ENCODE data around the gene THADA.

THADA gene

DNA sequence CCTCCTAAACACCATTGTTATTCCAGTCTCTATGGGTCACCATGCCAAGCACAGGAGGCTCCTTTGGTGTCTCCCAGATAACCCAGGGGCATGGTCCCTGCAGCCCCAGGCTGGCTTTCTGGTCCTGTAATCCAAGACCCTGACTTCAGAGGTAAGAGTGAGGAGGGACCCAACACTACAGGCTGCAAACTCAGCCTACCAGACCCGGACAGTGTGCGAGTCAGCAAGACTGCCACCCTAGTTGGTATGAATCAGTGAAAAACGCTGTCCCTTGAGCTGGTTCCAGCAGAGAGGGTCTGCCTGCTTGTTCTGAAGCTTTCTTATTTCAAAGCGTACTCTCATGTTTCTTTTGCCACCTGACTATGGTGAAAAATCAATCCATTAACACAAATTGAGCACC is 321.8 kb downstream of the THADA start:
- H3K4me3 ChIP-seq (ENCODE audit: low read length): no peak overlapping the region
- TF ChIP-seq CTCF (conservative IDR thresholded peaks at IDR 0.05; ENCODE audit: low read depth, low read length): no peak
- no peak for DNase-seq (ENCODE audit: low read depth)

DNA sequence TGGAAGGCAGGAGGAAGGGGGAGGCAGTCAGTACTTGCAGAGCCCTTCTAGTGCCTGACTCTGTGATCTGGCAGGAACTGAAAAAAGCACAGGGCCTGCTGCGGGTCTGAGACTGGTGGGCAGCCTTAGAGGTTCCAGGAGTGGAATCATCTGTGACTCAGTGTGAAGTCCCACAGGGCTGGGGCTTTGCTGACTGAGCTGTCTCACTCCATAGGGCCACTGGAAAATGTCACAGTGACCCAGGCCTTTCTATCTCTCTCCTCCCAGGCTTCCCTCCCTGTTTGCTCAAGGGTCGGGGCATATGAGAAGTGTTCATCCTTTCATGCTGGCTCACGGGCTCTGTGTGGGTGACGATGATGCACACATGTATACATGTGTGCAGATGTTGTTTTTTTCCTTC is 322.3 kb downstream of the THADA start:
- no peak overlapping the region for H3K4me3 ChIP-seq (ENCODE audit: low read length)
- DNase-seq (ENCODE audit: low read depth): no peak
- TF ChIP-seq CTCF (conservative IDR thresholded peaks at IDR 0.05; ENCODE audit: low read depth, low read length): no peak

DNA sequence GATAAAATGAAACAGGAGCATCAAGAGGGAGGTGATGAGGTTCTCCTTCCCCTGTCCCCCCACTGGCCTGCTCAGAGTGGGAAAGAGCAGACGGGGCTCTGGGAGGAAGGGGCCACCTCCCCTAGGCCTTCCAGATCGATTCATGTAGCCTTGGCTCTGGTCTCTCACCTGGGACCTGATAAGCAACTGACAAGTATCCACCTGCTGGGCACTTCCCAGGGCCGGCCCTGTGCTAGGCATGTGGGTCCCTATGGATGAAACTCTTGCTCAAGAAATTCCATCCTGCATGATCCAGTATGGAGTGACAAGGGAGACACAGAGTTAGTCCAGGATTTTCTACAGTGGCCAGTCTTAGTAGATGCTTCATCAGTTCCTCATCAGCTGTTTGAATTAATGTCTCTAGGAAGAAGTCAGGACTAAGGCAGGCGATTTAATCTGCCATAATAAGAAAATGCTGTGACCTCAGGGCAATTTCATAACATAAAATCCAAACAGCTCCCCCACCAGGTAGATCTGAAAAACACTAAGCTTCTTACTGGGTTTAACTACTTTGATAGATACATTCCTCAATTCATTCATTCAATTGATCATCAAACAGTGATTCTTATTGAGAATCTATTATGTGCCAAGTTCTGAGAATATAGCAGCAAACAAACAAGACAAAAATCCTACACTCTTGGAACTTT is 324.8 kb downstream of the THADA start:
- no peak for DNase-seq (ENCODE audit: low read depth)
- no peak overlapping the region for H3K4me3 ChIP-seq (ENCODE audit: low read length)
- TF ChIP-seq CTCF (conservative IDR thresholded peaks at IDR 0.05; ENCODE audit: low read depth, low read length): peak; percentile 29

DNA sequence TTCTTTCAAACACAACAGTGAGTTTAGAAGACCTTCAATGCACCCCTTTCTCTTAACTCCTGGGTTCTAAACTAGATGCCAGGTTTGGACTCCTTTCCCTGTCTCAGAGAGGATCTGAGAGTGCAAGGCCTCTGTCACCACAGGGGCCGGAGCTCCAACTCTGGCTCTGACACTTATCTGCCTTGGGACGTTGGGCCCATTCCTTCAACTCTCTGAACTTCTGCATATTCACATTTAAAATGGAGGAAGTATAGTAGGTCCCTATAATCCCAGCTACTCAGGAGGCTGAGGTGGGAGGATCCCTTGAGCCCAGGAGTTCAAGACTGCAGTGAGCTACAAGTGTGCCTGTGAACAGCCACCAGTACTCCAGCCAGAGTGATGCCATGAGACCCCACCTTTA is 325.4 kb downstream of the THADA start:
- TF ChIP-seq CTCF (conservative IDR thresholded peaks at IDR 0.05; ENCODE audit: low read depth, low read length): no peak
- DNase-seq (ENCODE audit: low read depth): no peak
- H3K4me3 ChIP-seq (ENCODE audit: low read length): no peak overlapping the region

DNA sequence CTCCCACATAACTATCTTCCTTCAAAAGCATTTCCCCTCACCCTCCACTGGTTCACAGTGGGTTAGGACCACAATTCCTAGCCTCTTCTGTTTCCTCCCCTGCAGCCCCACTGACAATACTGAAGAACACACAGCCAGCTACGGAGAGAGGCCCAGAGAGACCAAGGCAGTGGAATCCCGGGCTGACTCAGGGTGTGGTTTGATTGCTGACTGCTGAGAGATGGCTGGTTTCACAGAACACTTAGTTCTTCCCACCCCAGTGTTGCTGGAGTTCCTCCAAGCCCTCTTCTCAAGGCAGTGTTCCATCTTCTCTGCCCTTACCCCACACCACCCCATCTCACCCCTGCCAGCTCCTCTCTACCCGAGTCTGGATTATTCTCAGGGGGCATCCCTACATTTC is 326.1 kb downstream of the THADA start:
- no peak overlapping the region for H3K4me3 ChIP-seq (ENCODE audit: low read length)
- no peak for TF ChIP-seq CTCF (conservative IDR thresholded peaks at IDR 0.05; ENCODE audit: low read depth, low read length)
- no peak for DNase-seq (ENCODE audit: low read depth)

GRCh38 chr2:43269074-43269572 is 326.7 kb downstream of the THADA start:
- DNase-seq (ENCODE audit: low read depth): peak; percentile 80
- H3K4me3 ChIP-seq (ENCODE audit: low read length): no peak overlapping the region
- TF ChIP-seq CTCF (conservative IDR thresholded peaks at IDR 0.05; ENCODE audit: low read depth, low read length): peak; percentile 28

All from retinal pigment epithelial cell (primary cell).